ENCODE results near the gene LACTBL1.

Gene LACTBL1

GRCh38 chr1:22959545-22960360 is 12.9 kb downstream of the LACTBL1 start:
- TF ChIP-seq, protein P1, sequence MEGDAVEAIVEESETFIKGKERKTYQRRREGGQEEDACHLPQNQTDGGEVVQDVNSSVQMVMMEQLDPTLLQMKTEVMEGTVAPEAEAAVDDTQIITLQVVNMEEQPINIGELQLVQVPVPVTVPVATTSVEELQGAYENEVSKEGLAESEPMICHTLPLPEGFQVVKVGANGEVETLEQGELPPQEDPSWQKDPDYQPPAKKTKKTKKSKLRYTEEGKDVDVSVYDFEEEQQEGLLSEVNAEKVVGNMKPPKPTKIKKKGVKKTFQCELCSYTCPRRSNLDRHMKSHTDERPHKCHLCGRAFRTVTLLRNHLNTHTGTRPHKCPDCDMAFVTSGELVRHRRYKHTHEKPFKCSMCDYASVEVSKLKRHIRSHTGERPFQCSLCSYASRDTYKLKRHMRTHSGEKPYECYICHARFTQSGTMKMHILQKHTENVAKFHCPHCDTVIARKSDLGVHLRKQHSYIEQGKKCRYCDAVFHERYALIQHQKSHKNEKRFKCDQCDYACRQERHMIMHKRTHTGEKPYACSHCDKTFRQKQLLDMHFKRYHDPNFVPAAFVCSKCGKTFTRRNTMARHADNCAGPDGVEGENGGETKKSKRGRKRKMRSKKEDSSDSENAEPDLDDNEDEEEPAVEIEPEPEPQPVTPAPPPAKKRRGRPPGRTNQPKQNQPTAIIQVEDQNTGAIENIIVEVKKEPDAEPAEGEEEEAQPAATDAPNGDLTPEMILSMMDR (IDR thresholded peaks at IDR 0.05; ENCODE audit: low read depth, low read length) = no peak
- no peak overlapping the region for H3K4me3 ChIP-seq (ENCODE audit: low read depth, low read length)

- TF ChIP-seq, protein P1 (IDR thresholded peaks at IDR 0.05; ENCODE audit: low read depth, low read length) = no peak
- H3K4me3 ChIP-seq (ENCODE audit: low read depth, low read length) = no peak overlapping the region
Observed at GRCh38 chr1:22958556-22958955, 14.1 kb downstream of the LACTBL1 start.

- TF ChIP-seq, protein P1 (IDR thresholded peaks at IDR 0.05; ENCODE audit: low read depth, low read length) = no peak
- H3K4me3 ChIP-seq (ENCODE audit: low read depth, low read length) = no peak overlapping the region
Observed at GRCh38 chr1:22957066-22957465, 15.6 kb downstream of the LACTBL1 start.

DNA sequence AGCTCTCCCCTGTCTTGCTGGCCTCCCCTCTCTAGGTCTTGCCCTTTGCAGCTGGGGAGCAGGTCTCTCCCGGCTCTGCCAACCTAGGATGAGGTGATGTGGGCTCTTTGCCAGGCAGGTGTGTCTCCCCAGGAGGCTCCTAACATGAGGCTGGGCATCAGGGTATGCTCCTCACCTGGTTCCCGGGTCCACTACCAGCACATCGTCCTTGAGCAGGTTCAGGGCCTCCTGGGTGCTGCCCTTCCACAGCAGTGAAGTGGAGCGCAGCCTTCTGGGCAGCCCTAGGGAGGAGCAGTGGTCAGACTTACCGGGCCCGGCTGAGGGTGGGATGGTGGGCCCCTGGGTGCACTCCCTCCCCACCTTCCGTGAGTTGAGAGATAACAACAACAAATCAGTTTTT is 17.5 kb downstream of the LACTBL1 start:
- TF ChIP-seq, protein P1 (IDR thresholded peaks at IDR 0.05; ENCODE audit: low read depth, low read length) = no peak
- H3K4me3 ChIP-seq (ENCODE audit: low read depth, low read length) = no peak overlapping the region

DNA sequence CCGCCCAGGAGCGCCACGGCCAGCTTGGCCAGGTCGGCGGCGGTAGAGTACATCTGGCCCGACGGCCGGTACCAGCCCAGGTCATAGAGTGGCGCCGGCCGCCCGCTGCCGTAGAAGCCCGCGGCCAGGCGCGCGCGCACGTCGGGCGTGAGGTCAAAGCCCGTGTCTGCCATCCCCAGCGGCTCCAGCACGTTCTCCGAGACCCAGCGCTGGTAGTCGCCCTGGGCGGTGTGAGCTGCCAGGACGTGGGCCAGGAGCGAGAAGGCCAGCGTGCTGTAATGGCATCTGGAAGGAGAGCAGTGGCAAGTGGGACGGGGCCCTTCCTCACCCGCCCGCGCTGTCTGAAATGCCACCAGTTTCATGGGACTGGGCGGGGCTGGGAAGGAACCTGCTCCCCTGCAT is 18.9 kb downstream of the LACTBL1 start:
- TF ChIP-seq, protein P1 (IDR thresholded peaks at IDR 0.05; ENCODE audit: low read depth, low read length) = no peak
- no peak overlapping the region for H3K4me3 ChIP-seq (ENCODE audit: low read depth, low read length)

- TF ChIP-seq, protein P1 (IDR thresholded peaks at IDR 0.05; ENCODE audit: low read depth, low read length) = no peak
- no peak overlapping the region for H3K4me3 ChIP-seq (ENCODE audit: low read depth, low read length)
Observed at GRCh38 chr1:22953057-22953739, 19.5 kb downstream of the LACTBL1 start.

GRCh38 chr1:22952694-22953056 is 20.0 kb downstream of the LACTBL1 start:
- H3K4me3 ChIP-seq (ENCODE audit: low read depth, low read length) = no peak overlapping the region

More at GRCh38 chr1:22952694-22953056, 20.0 kb downstream of the LACTBL1 start:
- TF ChIP-seq, protein P1 (IDR thresholded peaks at IDR 0.05; ENCODE audit: low read depth, low read length) = no peak

All from WI38 (cell line).